Measurements from ENCODE around the gene DHDH.
"Not testable (repeated sequence)": the region's sequence is repeated elsewhere in the genome, so short reads cannot be mapped to it uniquely, and the experiment has no call there.

The DHDH gene

DNA sequence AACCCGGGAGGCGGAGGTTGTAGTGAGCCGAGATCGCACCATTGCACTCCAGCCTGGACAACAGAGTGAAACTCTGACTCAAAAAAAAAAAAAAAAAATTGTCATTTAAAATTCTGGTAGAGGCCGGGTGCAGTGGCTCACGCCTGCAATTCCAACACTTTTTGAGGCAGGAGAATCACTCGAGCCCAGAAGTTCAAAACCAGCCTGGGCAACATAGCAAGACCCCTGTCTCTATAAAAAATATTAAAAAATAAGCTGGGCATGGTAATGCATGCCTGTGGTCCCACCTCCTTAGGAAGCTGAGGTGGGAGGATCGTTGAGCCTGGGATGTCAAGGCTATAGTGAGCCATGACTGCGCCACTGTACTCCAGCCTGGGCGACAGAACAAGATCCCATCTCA lies 27.2 kb upstream of the DHDH start:
- Mint-ChIP-seq H3K9me3 (ENCODE audit: low read depth) (no peaks in the 10 kb centered on the region), H3K4me1 (ENCODE audit: low read depth) (peaks cover 13% of the 10 kb centered on the region), H3K36me3 (peaks cover 5% of the 10 kb centered on the region), H3K4me3 (no peak overlapping the region), H3K27ac (no peak overlapping the region), H3K27me3 (no peaks in the 10 kb centered on the region)

DNA sequence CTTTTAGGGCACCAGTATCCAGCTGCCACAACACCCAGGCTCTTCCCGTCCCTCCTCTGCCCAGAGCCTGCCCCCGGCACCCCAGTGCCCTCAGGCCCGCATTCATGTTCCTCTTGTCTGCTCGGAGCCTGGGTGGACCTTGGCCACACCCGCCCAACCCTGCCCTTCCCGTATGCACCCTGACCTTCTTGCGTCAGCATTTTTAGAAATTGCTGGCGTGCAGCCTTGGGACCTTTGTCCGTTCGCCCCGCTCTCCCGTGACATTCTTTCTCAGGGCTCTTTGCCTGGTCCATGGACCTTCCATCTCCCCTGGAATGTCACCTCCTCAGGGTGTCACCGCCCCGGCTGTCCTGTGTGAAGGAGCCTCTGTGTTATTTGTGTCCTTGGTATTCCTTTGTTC lies 25.8 kb upstream of the DHDH start:
- Mint-ChIP-seq H3K27ac (no peak overlapping the region), H3K9me3 (ENCODE audit: low read depth) (no peaks in the 10 kb centered on the region), H3K4me1 (ENCODE audit: low read depth) (peaks cover under 1% of the 10 kb centered on the region), H3K4me3 (no peak overlapping the region), H3K36me3 (peaks cover 4% of the 10 kb centered on the region), H3K27me3 (no peaks in the 10 kb centered on the region)

GRCh38 chr19:48909424-48910077 lies 23.9 kb upstream of the DHDH start:
- H3K36me3 Mint-ChIP-seq: peaks cover 12% of the 10 kb centered on the region
- not testable (repeated sequence) for H3K27ac Mint-ChIP-seq; H3K9me3 Mint-ChIP-seq (ENCODE audit: low read depth); H3K4me3 Mint-ChIP-seq; H3K27me3 Mint-ChIP-seq; H3K4me1 Mint-ChIP-seq (ENCODE audit: low read depth)

DNA sequence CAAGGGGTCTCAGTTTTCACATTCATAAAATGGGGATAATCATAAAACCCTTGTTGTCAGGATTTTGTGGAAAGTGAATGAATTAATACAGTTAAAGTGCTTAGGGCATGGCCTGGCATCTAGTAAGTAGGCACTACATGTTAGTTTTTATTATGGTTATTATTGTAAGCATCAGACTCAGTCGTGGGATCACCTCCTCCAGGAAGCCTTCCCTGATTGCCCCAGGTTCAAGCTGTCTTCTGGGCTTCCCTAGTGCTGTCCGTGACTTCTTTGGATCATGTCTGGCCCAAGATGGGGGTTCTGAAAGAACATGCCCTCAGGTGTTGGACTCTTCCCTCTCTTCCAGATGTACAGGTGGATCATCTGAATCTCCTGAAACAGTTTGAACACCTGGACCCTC lies 22.7 kb upstream of the DHDH start:
- no peak overlapping the region for H3K4me3 Mint-ChIP-seq
- no peaks in the 10 kb centered on the region for H3K4me1 Mint-ChIP-seq (ENCODE audit: low read depth)
- no peaks in the 10 kb centered on the region for H3K27me3 Mint-ChIP-seq
- peaks cover 12% of the 10 kb centered on the region for H3K36me3 Mint-ChIP-seq
- no peaks in the 10 kb centered on the region for H3K9me3 Mint-ChIP-seq (ENCODE audit: low read depth)
- H3K27ac Mint-ChIP-seq: no peak overlapping the region

DNA sequence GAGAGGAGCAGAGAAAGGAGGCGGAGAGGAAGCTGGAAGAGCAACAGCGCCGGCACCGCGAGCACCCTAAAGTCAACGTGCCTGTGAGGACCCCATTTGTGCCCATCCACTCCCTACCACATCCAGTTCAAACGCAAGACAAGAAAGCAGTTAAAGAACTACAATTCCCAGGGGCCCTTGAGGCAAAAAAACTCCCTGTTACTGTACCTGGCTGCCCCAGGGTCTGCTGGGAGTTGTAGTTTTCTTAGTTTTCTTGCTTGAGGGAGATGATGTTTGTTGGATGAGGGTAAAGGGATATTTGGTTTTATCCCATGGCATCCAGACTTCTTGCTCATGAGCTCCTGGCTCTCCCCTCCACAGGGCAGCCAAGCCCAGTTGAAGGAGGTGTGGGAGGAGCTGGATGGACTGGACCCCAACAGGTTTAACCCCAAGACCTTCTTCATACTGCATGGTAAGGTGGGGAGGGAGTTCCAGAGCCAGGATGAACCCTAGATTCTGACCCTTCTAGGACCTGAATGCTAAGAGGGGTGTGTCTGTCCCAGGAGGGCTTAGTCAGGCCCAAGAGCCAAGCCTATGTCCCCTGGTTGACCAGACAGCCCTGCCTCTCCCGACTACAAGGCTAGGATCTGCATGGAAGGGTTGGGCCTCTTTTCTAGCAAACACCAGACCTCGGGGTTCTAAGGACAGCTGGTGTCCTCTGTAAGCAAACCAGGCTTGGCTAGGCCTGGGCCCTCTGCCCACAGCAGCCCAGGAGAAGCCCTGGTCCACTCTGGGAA lies 20.2 kb upstream of the DHDH start:
- Mint-ChIP-seq H3K4me1 (ENCODE audit: low read depth) (no peaks in the 10 kb centered on the region), H3K4me3 (no peak overlapping the region), H3K9me3 (ENCODE audit: low read depth) (no peaks in the 10 kb centered on the region), H3K27ac (no peak overlapping the region), H3K36me3 (peaks cover 9% of the 10 kb centered on the region), H3K27me3 (no peaks in the 10 kb centered on the region)

DNA sequence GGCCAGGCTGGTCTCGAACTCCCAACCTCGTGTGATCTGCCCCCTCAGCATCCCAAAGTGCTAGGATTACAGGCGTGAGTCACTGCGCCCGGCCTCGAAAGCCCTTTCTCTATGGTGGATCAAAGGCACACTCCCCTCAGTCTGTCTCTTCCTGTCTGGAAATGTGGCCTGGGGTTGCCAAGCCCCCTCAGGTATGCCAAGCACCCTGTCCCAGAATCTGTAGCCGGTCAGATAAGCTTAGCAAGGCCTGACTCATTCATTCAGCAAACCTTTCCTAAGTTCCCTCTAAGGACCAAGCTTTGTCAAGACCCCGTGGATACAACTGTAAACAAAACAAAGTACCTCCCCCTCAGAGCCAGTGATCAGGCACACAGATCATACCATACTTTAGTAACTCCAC lies 19.3 kb upstream of the DHDH start:
- H3K27ac Mint-ChIP-seq: no peak overlapping the region
- no peaks in the 10 kb centered on the region for H3K27me3 Mint-ChIP-seq
- H3K9me3 Mint-ChIP-seq (ENCODE audit: low read depth): no peaks in the 10 kb centered on the region
- no peaks in the 10 kb centered on the region for H3K4me1 Mint-ChIP-seq (ENCODE audit: low read depth)
- H3K4me3 Mint-ChIP-seq: no peak overlapping the region
- H3K36me3 Mint-ChIP-seq: peaks cover 9% of the 10 kb centered on the region

DNA sequence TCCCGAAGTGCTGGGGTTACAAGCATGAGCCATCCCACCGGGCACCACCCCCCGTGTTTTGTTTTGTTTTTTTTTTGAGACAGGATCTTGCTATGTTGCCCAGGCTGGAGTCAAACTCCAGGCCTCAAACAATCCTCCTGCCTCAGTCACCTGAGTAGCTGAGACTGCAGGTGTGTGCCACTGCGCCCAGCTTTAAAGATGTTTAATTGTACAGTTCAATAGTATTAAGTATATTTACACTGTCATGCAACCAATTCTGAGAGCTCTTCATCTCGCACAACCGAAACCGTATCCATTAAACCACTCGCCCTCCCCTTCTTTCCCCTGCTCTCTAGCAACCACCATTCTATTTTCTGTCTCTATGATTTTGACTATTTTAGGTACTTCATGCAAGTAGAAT lies 17.7 kb upstream of the DHDH start:
- Mint-ChIP-seq H3K27ac (no peak overlapping the region), H3K27me3 (no peaks in the 10 kb centered on the region), H3K4me1 (ENCODE audit: low read depth) (no peaks in the 10 kb centered on the region), H3K9me3 (ENCODE audit: low read depth) (no peaks in the 10 kb centered on the region), H3K4me3 (no peak overlapping the region), H3K36me3 (peaks cover 9% of the 10 kb centered on the region)

DNA sequence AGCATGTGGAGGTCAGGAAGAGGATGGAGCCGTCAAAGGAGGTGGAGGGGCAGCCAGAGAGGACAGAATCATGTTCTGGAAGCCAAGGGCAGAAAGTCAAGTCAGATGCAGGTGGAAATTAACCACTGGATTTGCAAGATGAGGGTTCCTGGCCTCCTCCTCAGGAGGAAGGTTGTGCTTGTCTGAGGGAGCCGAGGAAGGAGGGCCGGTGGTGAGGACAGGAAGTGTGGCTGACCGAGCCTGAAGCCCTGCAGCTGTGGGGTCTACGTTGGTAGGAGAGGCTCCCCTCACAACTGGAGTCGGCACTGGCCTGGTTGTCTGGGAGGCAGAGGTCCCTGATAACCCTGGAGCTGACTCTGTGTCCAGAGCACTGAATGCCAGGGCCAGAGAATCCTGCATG lies 15.4 kb upstream of the DHDH start:
- no peaks in the 10 kb centered on the region for H3K27me3 Mint-ChIP-seq
- no peak overlapping the region for H3K4me3 Mint-ChIP-seq
- no peaks in the 10 kb centered on the region for H3K9me3 Mint-ChIP-seq (ENCODE audit: low read depth)
- no peaks in the 10 kb centered on the region for H3K4me1 Mint-ChIP-seq (ENCODE audit: low read depth)
- peaks cover 5% of the 10 kb centered on the region for H3K36me3 Mint-ChIP-seq
- H3K27ac Mint-ChIP-seq: no peak overlapping the region

DNA sequence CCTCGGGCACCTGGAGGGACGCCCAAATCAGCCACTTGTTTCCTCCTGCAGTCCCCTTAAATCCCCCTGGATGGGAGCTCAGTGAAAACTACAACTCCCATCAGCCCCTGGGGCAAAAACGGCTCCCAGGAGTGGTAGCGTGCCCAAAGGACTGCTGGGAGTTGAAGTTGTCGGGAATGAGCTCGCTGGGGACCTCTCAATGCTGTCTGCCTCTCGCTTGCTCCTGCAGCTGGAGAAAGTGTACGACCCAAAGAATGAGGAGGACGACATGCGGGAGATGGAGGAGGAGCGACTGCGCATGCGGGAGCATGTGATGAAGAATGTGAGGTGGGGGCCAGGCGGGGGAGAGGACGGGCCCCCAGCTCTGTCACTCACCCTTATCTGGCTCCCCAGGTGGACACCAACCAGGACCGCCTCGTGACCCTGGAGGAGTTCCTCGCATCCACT lies 14.7 kb upstream of the DHDH start:
- no peaks in the 10 kb centered on the region for H3K27me3 Mint-ChIP-seq
- no peaks in the 10 kb centered on the region for H3K9me3 Mint-ChIP-seq (ENCODE audit: low read depth)
- no peak overlapping the region for H3K4me3 Mint-ChIP-seq
- H3K27ac Mint-ChIP-seq: no peak overlapping the region
- H3K36me3 Mint-ChIP-seq: peaks cover 6% of the 10 kb centered on the region
- H3K4me1 Mint-ChIP-seq (ENCODE audit: low read depth): no peaks in the 10 kb centered on the region

DNA sequence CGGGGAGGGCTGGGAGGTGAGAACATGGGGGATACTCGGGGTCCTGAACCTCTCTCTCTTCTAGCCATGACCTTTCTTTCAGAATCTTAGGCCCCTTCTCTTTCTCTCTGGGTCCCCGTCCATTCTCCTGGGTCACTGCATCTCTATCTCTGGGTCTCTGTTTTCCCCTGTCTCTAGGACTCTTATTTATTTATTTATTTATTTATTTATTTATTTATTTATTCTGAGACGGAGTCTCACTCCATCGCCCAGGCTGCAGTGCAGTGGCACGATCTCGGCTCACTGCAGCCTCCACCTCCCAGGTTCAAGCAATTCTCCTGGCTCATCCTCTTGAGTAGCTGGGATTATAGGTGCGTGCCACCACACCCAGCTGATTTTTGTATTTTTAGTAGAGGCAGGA lies 14.2 kb upstream of the DHDH start:
- H3K36me3 Mint-ChIP-seq; H3K4me1 Mint-ChIP-seq (ENCODE audit: low read depth); H3K27me3 Mint-ChIP-seq; H3K9me3 Mint-ChIP-seq (ENCODE audit: low read depth); H3K27ac Mint-ChIP-seq; H3K4me3 Mint-ChIP-seq: not testable (repeated sequence)

DNA sequence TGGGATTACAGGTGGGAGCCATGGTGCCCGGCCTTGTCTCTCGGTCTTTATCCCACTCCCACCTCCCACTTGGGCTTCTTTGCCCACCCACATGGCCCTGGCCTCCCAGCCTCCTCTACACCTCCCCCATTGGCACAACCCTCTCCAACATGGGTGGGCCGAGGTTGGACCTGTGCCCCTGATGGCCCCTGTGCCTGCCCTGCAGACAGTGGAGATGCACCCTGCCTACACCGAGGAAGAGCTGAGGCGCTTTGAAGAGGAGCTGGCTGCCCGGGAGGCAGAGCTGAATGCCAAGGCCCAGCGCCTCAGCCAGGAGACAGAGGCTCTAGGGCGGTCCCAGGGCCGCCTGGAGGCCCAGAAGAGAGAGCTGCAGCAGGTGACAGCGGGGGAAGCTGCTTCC lies 12.6 kb upstream of the DHDH start:
- Mint-ChIP-seq H3K36me3 (peaks cover 2% of the 10 kb centered on the region), H3K4me3 (no peak overlapping the region), H3K9me3 (ENCODE audit: low read depth) (no peaks in the 10 kb centered on the region), H3K27me3 (no peaks in the 10 kb centered on the region), H3K27ac (no peak overlapping the region), H3K4me1 (ENCODE audit: low read depth) (no peaks in the 10 kb centered on the region)

- H3K9me3 Mint-ChIP-seq (ENCODE audit: low read depth): no peaks in the 10 kb centered on the region
- H3K4me3 Mint-ChIP-seq: no peak overlapping the region
- peaks cover 4% of the 10 kb centered on the region for H3K4me1 Mint-ChIP-seq (ENCODE audit: low read depth)
- H3K27me3 Mint-ChIP-seq: no peaks in the 10 kb centered on the region
- H3K36me3 Mint-ChIP-seq: peaks cover 2% of the 10 kb centered on the region
- H3K27ac Mint-ChIP-seq: no peak overlapping the region
These were observed 11.6 kb upstream of the DHDH start for GRCh38 chr19:48921721-48922500.

GRCh38 chr19:48922548-48923490 lies 10.7 kb upstream of the DHDH start:
- H3K4me3 Mint-ChIP-seq: no peak overlapping the region
- H3K27me3 Mint-ChIP-seq: no peaks in the 10 kb centered on the region
- no peaks in the 10 kb centered on the region for H3K9me3 Mint-ChIP-seq (ENCODE audit: low read depth)
- H3K4me1 Mint-ChIP-seq (ENCODE audit: low read depth): peaks cover 5% of the 10 kb centered on the region
- no peak overlapping the region for H3K27ac Mint-ChIP-seq
- H3K36me3 Mint-ChIP-seq: peaks cover 2% of the 10 kb centered on the region

DNA sequence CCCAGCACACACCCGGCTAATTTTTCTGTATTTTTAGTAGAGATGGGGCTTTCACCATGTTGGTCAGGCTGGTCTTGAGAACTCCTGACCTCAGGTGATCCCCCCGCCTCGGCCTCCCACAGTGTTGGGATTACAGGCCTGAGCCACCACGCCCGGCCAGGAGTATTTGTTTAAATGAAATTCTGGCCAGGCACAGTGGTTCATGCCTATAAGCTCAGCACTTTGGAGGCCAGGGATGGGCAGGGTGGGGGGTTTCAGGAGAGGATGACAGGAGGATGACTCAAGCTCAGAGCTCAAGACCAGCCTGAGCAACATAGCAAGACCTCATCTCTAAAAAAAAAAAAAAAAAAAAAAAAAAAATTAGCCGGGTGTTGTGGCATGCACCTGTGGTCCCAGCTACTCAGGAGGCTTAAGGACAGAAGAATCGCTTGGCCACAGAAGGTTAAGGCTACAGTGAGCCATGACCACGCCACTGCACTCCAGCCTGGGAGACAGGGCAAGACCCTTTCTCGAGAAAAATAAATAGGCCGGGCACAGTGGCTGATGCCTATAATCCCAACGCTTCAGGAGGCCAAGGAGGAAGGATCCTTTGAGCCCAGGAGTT lies 8.2 kb upstream of the DHDH start:
- Mint-ChIP-seq H3K36me3 (peaks cover 2% of the 10 kb centered on the region), H3K27me3 (no peaks in the 10 kb centered on the region), H3K4me1 (ENCODE audit: low read depth) (peaks cover 5% of the 10 kb centered on the region), H3K9me3 (ENCODE audit: low read depth) (no peaks in the 10 kb centered on the region), H3K4me3 (no peak overlapping the region), H3K27ac (no peak overlapping the region)

Data from activated naive CD8-positive, alpha-beta T cell (primary cell).